Amygdala (tissue), 56 donors: Measurements from ENCODE around the gene CPA3.

Experiments used
- DNase-seq, 56 donors: peaks; one replicate each; lab custom pipeline; 2025; lab: John Stamatoyannopoulos, UW

Gene CPA3

GRCh38 chr3:148865049-148865448 is at the start of gene CPA3:
CPA3 (plus strand) TSS chr3:148865296; CDS start chr3:148865308, 12 bp downstream.
- DNase-seq, result no peak

- DNase-seq, result peak in 2 of 56 donors; percentile 0 to 1
Measured at GRCh38 chr3:148815316-148816110, 49.6 kb upstream of the CPA3 start.

GRCh38 chr3:148816427-148816826 is 48.7 kb upstream of the CPA3 start:
- no peak for DNase-seq

GRCh38 chr3:148816981-148817525 is 48.0 kb upstream of the CPA3 start:
- DNase-seq, result no peak

GRCh38 chr3:148820361-148821245 is 44.5 kb upstream of the CPA3 start:
- DNase-seq, result no peak

GRCh38 chr3:148823026-148823425 is 42.1 kb upstream of the CPA3 start:
- DNase-seq, result no peak

- DNase-seq, result no peak
Measured at GRCh38 chr3:148825476-148825875, 39.6 kb upstream of the CPA3 start.

GRCh38 chr3:148827585-148827984 is 37.5 kb upstream of the CPA3 start, which contains the start of gene CPB1:
CPB1 (plus strand) TSS chr3:148827811; CDS start chr3:148827824, 13 bp downstream.
- no peak for DNase-seq

- DNase-seq, result no peak
Measured at GRCh38 chr3:148828136-148828690, 36.9 kb upstream of the CPA3 start.

- DNase-seq, result no peak
Measured at GRCh38 chr3:148829926-148830325, 35.2 kb upstream of the CPA3 start.

GRCh38 chr3:148833223-148833622 is 31.9 kb upstream of the CPA3 start:
- no peak for DNase-seq

GRCh38 chr3:148839805-148840204 is 25.3 kb upstream of the CPA3 start:
- no peak for DNase-seq

GRCh38 chr3:148840451-148840850 is 24.6 kb upstream of the CPA3 start:
- no peak for DNase-seq

GRCh38 chr3:148845756-148846395 is 19.2 kb upstream of the CPA3 start:
- no peak for DNase-seq

GRCh38 chr3:148847351-148847750 is 17.7 kb upstream of the CPA3 start:
- DNase-seq, result no peak

- DNase-seq, result no peak
Measured at GRCh38 chr3:148848410-148848809, 16.7 kb upstream of the CPA3 start.

- DNase-seq, result no peak
Measured at GRCh38 chr3:148852271-148852992, 12.7 kb upstream of the CPA3 start.

GRCh38 chr3:148853076-148853475 is 12.0 kb upstream of the CPA3 start:
- no peak for DNase-seq

GRCh38 chr3:148854061-148854460 is 11.0 kb upstream of the CPA3 start:
- DNase-seq, result no peak

- DNase-seq, result no peak
Measured at GRCh38 chr3:148856384-148856783, 8.7 kb upstream of the CPA3 start.
